GM21390 (cell line): ENCODE data around the gene CREBZF.
A peak's percentile ranks its signal among the peaks of the same experiment; 100 is the strongest.
"Not testable (repeated sequence)": the region's sequence is repeated elsewhere in the genome, so short reads cannot be mapped to it uniquely, and the experiment has no call there.

Experiments
- ATAC-seq: cut with Tn5 transposase; IDR thresholded peaks from one replicate; pipeline ENCODE4 v1.9.1; 2021; ENCODE audit not compliant: unreplicated experiment

Gene CREBZF

DNA sequence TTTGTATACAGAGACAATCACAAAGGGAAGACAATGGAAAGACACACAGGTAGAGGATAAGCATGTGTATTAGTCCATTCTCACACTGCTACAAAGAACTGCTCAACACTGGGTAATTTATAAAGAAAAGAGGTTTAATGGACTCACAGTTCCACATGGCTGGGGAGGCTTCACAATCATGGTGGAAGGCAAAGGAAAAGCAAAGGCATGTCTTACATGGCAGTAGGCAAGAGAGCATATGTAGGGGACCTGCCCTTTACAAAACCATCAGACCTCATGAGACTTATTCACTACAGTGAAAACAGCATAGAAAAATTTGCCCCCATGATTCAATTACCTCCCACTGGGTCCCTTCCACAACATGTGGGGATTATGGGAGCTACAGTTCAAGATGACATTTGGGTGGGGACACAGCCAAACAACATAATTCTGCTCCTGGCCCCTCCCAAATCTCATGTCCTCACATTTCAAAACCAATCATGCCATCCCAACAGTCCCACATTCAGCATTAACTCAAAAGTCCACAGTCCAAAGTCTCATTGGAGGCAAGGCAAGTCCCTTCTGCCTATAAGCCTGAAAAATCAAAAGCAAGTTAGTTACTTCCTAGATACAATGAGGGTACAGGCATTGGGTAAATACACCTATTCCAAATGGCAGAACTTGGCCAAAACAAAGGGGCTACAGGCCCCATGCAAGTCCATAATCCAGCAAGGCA lies 6.2 kb upstream of the CREBZF start:
- not testable (repeated sequence) for ATAC-seq

DNA sequence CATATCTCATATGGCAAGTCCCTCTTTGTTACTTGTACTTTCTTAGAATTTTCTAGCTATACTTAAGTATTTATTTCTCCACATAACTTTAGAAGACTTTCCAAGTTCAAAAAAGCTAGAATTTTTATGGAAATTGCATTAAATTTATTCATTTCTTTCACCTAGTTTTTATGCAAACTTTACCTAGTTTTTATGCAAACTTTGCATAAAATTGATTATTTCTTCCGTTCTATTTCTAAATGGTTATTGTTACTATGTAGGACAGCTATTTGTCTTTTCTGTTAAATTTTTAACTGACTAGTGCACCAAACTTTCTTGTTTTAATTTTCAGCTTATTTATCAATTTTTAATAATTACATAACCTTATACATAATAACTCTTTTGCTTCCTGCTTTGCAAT lies 3.2 kb upstream of the CREBZF start:
- no peak for ATAC-seq

GRCh38 chr11:85666687-85667086 lies 1.8 kb upstream of the CREBZF start:
- ATAC-seq, result no peak

GRCh38 chr11:85665733-85666132 lies 804 bp upstream of the CREBZF start:
- no peak for ATAC-seq

GRCh38 chr11:85663753-85664614 lies 945 bp downstream of the CREBZF start:
- ATAC-seq, result peak; percentile 60

DNA sequence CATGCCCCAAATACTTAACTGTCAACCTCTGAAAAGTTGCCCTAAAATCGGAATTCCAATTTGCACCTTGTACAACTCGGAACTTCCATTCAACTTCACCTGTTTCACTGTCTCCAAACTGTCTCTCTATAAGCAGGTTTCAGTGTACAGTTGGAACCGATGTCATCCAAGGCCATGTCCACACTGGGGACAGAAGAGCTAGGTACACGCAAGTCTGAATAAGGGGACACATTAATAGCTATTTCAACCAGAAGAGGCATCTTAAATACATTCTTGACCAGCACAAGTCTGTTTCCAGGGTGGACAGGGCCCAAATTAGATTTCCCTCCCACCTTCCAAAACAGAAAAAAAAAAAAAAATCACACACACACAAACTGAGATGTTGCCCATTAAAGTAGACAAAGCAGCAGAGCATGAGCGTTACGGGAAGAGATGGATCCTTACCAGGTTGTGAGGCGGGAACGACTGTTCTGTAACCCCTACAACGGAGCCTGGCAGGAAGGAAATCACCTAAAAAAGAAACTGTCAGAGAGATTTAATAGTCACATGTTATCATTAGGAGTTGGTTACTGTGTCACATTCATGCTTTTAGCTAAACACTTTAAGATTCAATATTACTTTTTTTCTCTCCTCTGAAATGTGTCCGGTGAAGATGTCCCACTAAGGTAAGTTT lies 1.7 kb downstream of the CREBZF start:
- no peak for ATAC-seq

- ATAC-seq, result no peak
These were observed 2.8 kb downstream of the CREBZF start for GRCh38 chr11:85661972-85662664.

- ATAC-seq, result no peak
These were observed 6.7 kb downstream of the CREBZF start for GRCh38 chr11:85658180-85658579.

- no peak for ATAC-seq
These were observed 8.2 kb downstream of the CREBZF start for GRCh38 chr11:85656777-85657176.

DNA sequence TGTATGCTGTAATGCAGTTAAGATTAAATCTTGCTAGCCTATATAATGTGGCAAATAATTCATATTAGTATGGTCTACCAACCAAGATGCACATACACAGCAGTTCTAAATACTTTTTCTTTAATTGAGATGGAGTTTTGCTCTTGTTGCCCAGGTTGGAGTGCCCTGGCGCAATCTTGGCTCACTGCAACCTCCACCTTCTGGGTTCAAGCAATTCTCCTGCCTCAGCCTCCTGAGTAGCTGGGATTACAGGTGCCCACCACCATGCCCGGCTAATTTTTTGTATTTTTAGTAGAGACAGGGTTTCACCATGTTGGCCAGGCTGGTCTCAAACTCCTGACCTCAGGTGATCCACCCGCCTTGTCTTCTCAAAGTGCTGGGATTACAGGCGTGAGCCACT lies 10.6 kb downstream of the CREBZF start:
- not testable (repeated sequence) for ATAC-seq

DNA sequence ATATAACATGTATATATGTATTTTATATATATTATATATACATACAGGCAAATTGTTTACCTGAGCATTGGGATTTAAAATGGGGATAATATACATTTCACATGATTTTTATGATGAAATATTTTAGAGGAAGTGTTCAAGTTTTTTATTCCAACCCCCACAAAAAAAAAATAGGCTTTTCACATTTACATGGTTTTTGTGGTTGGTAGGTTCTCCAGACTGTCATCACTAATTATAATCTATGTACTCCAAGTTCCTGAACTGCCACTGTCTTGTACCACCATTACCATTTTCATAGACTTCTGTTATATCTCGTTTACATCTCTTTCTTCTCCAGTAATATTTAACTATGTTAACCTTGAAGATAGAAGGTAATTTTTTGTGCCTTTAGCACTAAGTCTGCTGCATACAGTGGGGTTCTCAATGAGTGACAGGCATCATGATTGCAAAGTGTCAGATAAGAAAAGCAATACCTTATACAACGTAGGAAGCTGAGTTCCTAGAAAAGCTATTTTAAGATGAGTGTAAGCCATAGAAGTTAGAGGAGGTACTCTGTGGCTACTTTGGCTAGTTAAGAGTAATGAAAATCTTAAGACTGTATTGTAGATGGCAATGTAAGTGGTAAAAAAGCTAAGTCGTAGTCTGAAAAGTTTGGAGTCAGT lies 12.0 kb downstream of the CREBZF start:
- no peak for ATAC-seq

DNA sequence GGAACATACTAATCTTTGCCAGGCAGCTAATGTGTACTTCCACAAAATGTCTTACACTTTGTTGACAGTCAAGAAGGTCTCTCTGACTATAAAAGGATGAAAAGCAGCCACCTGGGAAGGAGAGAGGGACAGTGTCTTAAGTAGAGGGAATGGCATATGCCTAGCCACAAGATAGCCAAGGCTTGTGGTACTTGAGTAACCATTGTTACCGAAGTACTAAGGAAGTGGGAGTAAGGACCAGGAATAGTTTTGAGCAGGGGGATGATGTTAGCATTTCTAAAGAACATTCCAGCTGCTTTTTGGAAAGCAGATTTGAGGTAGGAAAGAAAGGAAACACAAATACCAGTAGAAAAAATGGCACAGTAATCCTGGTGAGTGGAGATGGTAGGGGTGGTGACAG lies 13.8 kb downstream of the CREBZF start:
- no peak for ATAC-seq

DNA sequence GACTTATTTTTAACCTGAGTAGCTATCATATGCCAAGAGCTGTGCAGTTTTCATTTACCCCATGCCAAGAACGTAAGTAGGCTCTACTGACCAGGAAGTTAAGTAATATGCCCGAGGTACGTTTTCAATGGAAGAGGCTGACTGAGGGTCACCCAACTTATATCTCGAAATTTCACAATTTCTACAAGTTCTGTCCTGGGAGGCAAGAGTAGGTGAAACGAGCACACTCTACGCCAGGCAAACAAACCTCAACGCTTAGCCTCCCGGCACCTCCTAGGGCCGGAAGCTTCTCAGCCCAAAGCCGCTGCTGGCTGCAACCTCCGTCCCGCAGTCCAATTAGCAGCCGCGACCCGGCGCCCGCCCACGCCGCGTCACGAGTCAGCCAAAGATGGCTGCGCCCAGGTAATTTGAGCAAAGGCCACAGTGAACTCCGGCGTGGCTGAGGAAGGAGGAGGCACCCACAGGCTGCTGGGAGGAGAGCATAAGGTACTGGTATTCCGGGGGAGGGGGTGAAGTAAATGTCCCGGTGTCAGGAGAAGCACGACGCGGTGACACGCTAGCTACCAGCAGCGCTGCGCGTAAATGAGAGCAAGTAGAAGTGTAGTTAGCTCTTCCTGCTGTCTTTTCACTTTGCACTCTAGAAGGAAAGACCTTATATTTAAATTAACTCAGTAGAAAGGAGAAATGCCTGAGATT lies 17.2 kb downstream of the CREBZF start, which contains the start of gene TMEM126A:
TMEM126A (plus strand) TSS at position 364 of the 696 bp plus-strand sequence. CDS start 2,289 bp downstream, outside the sequence.
- ATAC-seq, result peak; percentile 100

DNA sequence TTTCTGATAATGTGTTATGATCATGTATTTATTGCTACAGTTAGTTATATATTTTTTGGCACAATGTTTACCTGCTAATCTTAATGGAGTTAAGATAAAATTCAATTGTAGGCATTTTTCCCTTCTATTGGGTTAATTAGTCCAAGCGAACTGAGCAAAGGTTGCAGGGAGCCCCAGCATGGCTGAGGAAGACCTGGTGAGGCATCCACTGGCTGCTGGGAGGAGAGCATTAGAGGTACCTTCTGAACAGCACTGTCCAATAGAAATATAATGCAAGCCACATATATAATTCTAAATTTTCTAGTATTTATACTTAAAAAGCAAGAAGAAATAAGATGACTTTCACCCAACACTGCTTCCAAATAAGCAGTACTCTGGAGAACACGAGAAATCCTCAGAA lies 17.9 kb downstream of the CREBZF start:
- ATAC-seq, result peak; percentile 20

DNA sequence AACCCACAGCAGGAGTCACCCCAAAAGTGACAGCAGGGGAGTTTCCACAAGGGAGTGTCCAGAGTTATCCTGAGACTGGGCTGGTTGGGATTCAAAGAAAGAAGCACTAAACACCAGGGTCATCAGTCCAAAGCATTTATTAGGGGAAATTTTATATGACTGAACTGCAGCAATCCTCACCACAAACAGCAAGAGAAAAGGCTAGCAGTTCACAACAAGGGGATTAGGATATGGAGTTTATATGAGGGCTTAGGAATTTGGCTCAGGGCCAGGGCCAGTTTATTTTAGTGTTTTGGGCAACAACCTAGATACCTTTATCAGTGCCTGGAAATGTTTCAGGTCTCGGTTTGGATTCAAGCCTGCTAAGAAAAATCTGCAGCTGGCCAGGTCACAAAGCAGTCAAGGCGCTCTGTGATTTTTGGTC lies 21.7 kb downstream of the CREBZF start:
- ATAC-seq, result no peak

DNA sequence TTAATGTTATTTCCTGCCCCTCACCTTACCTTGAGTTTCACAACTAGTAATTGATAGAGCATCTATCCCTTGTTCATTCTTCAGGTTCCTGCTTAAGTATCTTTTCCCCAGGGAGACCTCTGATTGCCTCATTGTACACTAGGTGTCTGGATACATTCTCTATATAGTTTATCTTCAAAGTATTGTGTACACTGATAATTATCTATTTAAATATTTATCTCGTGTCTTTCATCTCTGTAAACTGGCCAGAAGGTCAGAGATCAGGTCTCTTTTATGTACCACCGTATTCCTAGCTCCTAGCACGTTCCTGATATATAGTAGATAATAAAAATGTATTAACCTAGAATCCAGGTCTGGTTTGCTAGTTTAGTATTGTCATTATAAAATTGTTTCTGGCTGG lies 30.2 kb downstream of the CREBZF start:
- ATAC-seq, result no peak

DNA sequence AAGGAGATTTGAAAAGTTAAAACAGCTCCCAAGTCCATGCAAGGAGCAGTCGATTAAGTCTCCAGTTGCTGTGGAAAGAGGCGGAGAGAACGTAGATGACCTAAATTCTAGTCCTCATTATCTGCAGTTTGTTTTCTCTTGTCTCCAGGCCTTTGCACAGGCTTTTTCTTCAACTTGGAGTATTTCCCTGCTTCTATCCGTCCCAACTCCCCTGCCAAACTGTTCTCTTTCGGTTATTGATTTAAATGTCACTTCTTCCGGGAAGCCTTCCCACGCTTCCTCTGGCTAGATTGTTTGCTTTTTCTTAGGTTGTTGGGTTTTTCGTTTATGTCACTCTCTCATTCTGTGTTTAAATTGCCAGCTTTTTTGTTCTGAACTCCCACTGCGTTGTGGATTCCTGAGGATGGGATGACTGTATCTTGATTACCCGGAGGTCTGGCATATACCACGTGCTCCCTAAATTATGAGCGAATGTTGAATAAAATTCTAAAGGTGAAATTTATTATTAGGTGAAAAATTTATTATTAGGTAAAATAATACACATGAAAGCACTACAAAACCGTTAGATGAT lies 36.1 kb downstream of the CREBZF start:
- ATAC-seq, result peak; percentile 19

- ATAC-seq, result peak; percentile 99
These were observed 36.7 kb downstream of the CREBZF start, which contains the start of gene TMEM126B for GRCh38 chr11:85627998-85628770. Gene TMEM126B (plus strand): TSS chr11:85628593. CDS start chr11:85628608, 15 bp downstream.
